Measurements from ENCODE around the gene PSENEN. TPM values are rescaled to one million over a fixed set of nuclear protein-coding genes. Genes with fewer than 3 reads are reported as not detected.
A peak's percentile ranks its signal among the peaks of the same experiment; 100 is the strongest.

Gene PSENEN
- total and polyA plus RNA-seq, 7 donors, result 34.7 to 116 (median 41.0) TPM

DNA sequence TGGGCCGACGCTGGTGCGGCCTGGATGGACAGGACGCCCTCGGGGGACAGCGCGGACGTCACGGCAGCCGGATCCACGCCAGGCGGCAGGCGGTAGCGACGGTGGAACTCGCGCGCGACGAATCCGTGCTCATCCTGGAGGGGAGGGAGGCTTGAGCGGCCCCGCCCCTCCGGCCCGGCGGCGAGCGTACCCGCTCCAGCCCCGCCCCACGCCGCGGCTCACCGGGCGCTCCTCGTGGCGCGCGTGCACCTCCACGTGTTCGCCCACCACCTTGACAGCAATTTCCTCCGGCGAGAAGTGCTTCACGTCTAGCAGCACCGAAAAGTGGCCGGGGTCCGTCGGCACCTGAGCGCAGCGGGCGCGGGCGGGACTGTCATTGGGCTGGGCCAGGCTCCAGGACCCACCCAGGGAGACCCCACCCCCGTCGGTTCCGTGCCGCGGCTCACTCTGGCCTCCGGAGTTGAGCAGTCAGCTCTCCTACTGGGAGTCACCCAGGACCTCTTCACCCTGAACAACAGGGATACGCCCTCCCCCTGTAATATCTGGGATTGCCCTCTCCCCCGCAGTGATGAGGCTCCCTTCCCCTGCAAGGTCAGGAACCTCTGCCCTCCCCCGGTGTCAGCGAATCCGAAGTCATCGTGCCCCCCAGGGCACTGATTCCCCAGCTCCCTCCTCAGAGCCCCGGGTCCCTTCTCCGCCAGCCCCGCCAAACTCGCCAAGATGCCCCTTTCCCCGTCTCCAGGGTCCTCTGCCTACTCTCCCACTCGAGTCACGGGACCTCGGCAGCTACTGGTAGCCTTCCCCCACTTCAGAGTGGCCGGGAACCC, 10.3 kb downstream of the PSENEN start:
- DNase-seq (peak; percentile 94 to 97), ATAC-seq (peak; percentile 51 to 59 (median 56))
- intact Hi-C loops (cut with DNase I), result loop anchor here in 1 of 2 donors (5.0 kb wide), 1 partner anchor 177 kb away; no protein-coding TSS in a partner anchor
- 1 to 8% (median 6%) methylated on average over 49 to 74 of the region's 74 CpGs for WGBS, 3 donors
- Histone ChIP-seq H3K4me1 (peaks cover 14% of the 10 kb centered on the region), H3K27ac (peak overlapping the region; percentile 94), H3K4me3 (peak overlapping the region; percentile 83), H3K9me3 (no peaks in the 10 kb centered on the region), H3K36me3 (ENCODE audit: insufficient read depth in 1 of 2, low read depth in 1 of 2) (peaks cover 0 to 27% of the 10 kb centered on the region in 2 donors), H3K27me3 (ENCODE audit: insufficient read depth in 3 of 3, low read length in 2 of 3) (no peaks in the 10 kb centered on the region)
- TF ChIP-seq, protein P1, sequence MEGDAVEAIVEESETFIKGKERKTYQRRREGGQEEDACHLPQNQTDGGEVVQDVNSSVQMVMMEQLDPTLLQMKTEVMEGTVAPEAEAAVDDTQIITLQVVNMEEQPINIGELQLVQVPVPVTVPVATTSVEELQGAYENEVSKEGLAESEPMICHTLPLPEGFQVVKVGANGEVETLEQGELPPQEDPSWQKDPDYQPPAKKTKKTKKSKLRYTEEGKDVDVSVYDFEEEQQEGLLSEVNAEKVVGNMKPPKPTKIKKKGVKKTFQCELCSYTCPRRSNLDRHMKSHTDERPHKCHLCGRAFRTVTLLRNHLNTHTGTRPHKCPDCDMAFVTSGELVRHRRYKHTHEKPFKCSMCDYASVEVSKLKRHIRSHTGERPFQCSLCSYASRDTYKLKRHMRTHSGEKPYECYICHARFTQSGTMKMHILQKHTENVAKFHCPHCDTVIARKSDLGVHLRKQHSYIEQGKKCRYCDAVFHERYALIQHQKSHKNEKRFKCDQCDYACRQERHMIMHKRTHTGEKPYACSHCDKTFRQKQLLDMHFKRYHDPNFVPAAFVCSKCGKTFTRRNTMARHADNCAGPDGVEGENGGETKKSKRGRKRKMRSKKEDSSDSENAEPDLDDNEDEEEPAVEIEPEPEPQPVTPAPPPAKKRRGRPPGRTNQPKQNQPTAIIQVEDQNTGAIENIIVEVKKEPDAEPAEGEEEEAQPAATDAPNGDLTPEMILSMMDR (IDR thresholded peaks at IDR 0.05), result no peak

DNA sequence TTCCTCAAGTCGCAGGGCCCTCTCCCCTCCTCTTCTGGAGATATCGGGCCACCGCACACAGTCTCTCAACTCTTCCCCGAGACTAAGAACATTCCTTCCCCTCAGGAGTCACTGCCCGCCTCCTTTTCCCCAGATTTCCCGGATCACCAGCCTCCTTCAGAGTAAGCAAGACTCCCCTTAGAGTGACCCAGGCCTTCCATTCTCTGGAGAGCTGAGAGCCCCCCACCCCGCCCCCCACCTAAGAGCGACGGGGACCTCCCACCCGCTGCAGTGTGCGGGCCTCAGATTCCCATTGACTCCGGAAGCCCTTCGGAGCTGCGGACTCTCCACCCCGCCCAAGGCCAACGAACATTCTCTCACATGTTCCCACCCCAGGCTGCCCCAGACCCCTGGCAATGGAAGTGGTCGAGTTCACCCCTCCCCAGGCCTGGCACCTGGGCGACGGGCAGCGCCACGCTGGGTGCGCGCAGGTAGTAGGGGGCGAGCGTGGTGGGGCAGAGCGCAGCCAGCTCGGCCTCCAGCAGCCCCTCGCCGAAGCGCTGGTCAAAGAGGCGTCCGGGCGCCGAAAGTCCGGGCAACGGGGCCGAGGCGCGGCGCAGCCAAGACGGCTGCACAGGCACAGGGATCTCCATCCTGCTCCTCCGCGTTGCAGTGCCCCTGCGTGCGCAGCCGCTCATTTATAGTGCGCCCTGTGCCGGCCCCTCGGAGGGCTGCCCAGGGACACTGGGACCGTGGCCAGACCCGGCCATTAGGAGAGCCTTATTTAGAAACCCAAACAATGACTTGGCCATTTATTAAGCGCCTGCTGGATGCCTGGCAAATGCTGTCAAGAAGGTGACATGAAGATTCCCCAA, 11.2 kb downstream of the PSENEN start, which contains the start of gene HSPB6:
Gene HSPB6, minus strand, starts transcription at position 653 of the 854 bp plus-strand sequence. Its CDS starts 21 bp downstream, at position 632.
- peak; percentile 85 to 92 for DNase-seq
- no peaks in the 10 kb centered on the region for H3K9me3 ChIP-seq
- H3K4me1 ChIP-seq, result peaks cover 14% of the 10 kb centered on the region
- peaks cover 0 to 27% of the 10 kb centered on the region in 2 donors for H3K36me3 ChIP-seq (ENCODE audit: insufficient read depth in 1 of 2, low read depth in 1 of 2)
- intact Hi-C loops (cut with DNase I), result loop anchor here in 1 of 2 donors (5.0 kb wide), 1 partner anchor 176 kb away; no protein-coding TSS in a partner anchor
- WGBS, 3 donors, result 1 to 5% (median 3%) methylated on average over 52 of the region's 52 CpGs
- H3K27ac ChIP-seq, result peak within 1 kb of the TSS; percentile 94
- H3K4me3 ChIP-seq, result peak within 1 kb of the TSS; percentile 83
- H3K27me3 ChIP-seq (ENCODE audit: insufficient read depth in 3 of 3, low read length in 2 of 3), result no peaks in the 10 kb centered on the region
- TF ChIP-seq, protein P1 (IDR thresholded peaks at IDR 0.05), result no peak
- ATAC-seq, result peak; percentile 40 to 56 (median 53)

- peaks cover 3 to 27% of the 10 kb centered on the region in 2 donors for H3K36me3 ChIP-seq (ENCODE audit: insufficient read depth in 1 of 2, low read depth in 1 of 2)
- no peaks in the 10 kb centered on the region for H3K9me3 ChIP-seq
- TF ChIP-seq, protein P1 (IDR thresholded peaks at IDR 0.05), result no peak
- H3K27ac ChIP-seq, result peak overlapping the region; percentile 94
- WGBS, 3 donors, result 1 to 2% (median 1%) methylated on average over 19 of the region's 19 CpGs
- intact Hi-C loops (cut with DNase I), result loop anchor here in 1 of 2 donors (5.0 kb wide), 1 partner anchor 175 kb away; no protein-coding TSS in a partner anchor
- DNase-seq (peak; percentile 92 to 97), ATAC-seq (peak; percentile 67 to 72 (median 69))
- no peaks in the 10 kb centered on the region for H3K27me3 ChIP-seq (ENCODE audit: insufficient read depth in 3 of 3, low read length in 2 of 3)
- H3K4me3 ChIP-seq, result peak overlapping the region; percentile 83
- H3K4me1 ChIP-seq, result peaks cover 14% of the 10 kb centered on the region
Measured at GRCh38 chr19:35757231-35757748, 11.8 kb downstream of the PSENEN start.

- 0 to 1% (median 0%) methylated on average over 52 to 53 of the region's 53 CpGs for WGBS, 3 donors
- peak within 1 kb of the TSS; percentile 83 for H3K4me3 ChIP-seq
- H3K36me3 ChIP-seq (ENCODE audit: insufficient read depth in 1 of 2, low read depth in 1 of 2), result peaks cover 3 to 25% of the 10 kb centered on the region in 2 donors
- peak within 1 kb of the TSS; percentile 94 for H3K27ac ChIP-seq
- no peaks in the 10 kb centered on the region for H3K9me3 ChIP-seq
- ATAC-seq (peak; percentile 76 to 81 (median 79)), DNase-seq (peak; percentile 97 to 99)
- TF ChIP-seq, protein P1 (IDR thresholded peaks at IDR 0.05), result no peak
- H3K27me3 ChIP-seq (ENCODE audit: insufficient read depth in 3 of 3, low read length in 2 of 3), result no peaks in the 10 kb centered on the region
- intact Hi-C loops (cut with DNase I), result loop anchor here in 1 of 2 donors (5.0 kb wide), 1 partner anchor 174 kb away; no protein-coding TSS in a partner anchor
- peaks cover 14% of the 10 kb centered on the region for H3K4me1 ChIP-seq
Measured at GRCh38 chr19:35757749-35758608, 12.5 kb downstream of the PSENEN start, which contains the start of gene PROSER3. Gene PROSER3 (plus strand): TSS chr19:35758176. CDS start chr19:35758216, 40 bp downstream.

Data from psoas muscle (tissue), 8 donors.